Neural cell (in vitro differentiated cells): ENCODE measurements around the gene DNAJB8. TPM values are rescaled to one million over a fixed set of nuclear protein-coding genes. Genes with fewer than 3 reads are reported as not detected.

Experiments used
- H2AFZ ChIP-seq: fragments of 200-600, 300-800 bp; sonication (generic), shearing (Covaris generic); 2 replicates; pipeline ENCODE4 v1.6.0; 2014; ENCODE audit warnings: low read depth, mild to moderate bottlenecking, antibody characterized with exemption, low read length, moderate library complexity
- H3F3A ChIP-seq: fragments of 200-600 bp; shearing (Covaris generic); 2 replicates; pipeline ENCODE4 v1.6.1; 2016; ENCODE audit warnings: mild to moderate bottlenecking, moderate library complexity, mixed read lengths, antibody characterized with exemption, low read length; ENCODE audit not compliant: insufficient read depth, poor library complexity, severe bottlenecking
- H3K27ac ChIP-seq: fragments of 200-600, 300-800 bp; sonication (generic), shearing (Covaris generic); 2 replicates; pipeline ENCODE4 v1.5.1; 2014; ENCODE audit warnings: mild to moderate bottlenecking, low read length, moderate library complexity
- H3K27me3 ChIP-seq: fragments of 300-800, 200-600 bp; sonication (generic), shearing (Covaris generic); 2 replicates; pipeline ENCODE4 v1.6.0; 2014; ENCODE audit warnings: mild to moderate bottlenecking, low read depth, low read length, moderate library complexity; ENCODE audit not compliant: insufficient read depth
- H3K36me3 ChIP-seq: fragments of 300-800, 200-600 bp; sonication (generic), shearing (Covaris generic); 2 replicates; pipeline ENCODE4 v1.5.1; 2014; ENCODE audit warnings: mild to moderate bottlenecking, antibody characterized with exemption, low read length, moderate library complexity; ENCODE audit not compliant: insufficient read depth
- H3K4me2 ChIP-seq: fragments of 300-800, 200-600 bp; sonication (generic), shearing (Covaris generic); 2 replicates; pipeline ENCODE4 v1.6.0; 2014; ENCODE audit warnings: mild to moderate bottlenecking, low read length
- H3K4me3 ChIP-seq: fragments of 300-800, 200-600 bp; sonication (generic), shearing (Covaris generic); 2 replicates; pipeline ENCODE4 v1.5.1; 2014; ENCODE audit warnings: mild to moderate bottlenecking, low read length, moderate library complexity
- H3K79me2 ChIP-seq: fragments of 200-600 bp; shearing (Covaris generic); replicated peaks from 2 replicates; pipeline ENCODE4 v1.6.0; 2014; ENCODE audit warnings: mild to moderate bottlenecking, low read length, moderate library complexity; ENCODE audit not compliant: insufficient read depth
- H3K9ac ChIP-seq: fragments of 300-800, 200-600 bp; sonication (generic), shearing (Covaris generic); 2 replicates; pipeline ENCODE4 v1.6.1; 2016; ENCODE audit warnings: mild to moderate bottlenecking, low read length, mixed read lengths
- H3K9me2 ChIP-seq: fragments of 200-600 bp; shearing (Covaris generic); 2 replicates; pipeline ENCODE4 v1.6.1; 2016; ENCODE audit warnings: mild to moderate bottlenecking, low read length, mixed read lengths; ENCODE audit not compliant: insufficient read depth
- H3K9me3 ChIP-seq: fragments of 200-600, 300-800 bp; sonication (generic), shearing (Covaris generic); 2 replicates; pipeline ENCODE4 v1.6.1; 2016; ENCODE audit warnings: mild to moderate bottlenecking, mixed run types, low read length, moderate library complexity, mixed read lengths
- H4K20me1 ChIP-seq: fragments of 200-600 bp; shearing (Covaris generic); 2 replicates; pipeline ENCODE4 v1.6.1; 2016; ENCODE audit warnings: mild to moderate bottlenecking, mixed run types; ENCODE audit not compliant: insufficient read depth
- EP300 ChIP-seq: fragments of 450-650 bp; conservative IDR thresholded peaks from 2 replicates; pipeline ENCODE4 v1.6.1; 2014; ENCODE audit warnings: antibody characterized with exemption, mild to moderate bottlenecking, moderate library complexity; ENCODE audit not compliant: poor library complexity, severe bottlenecking
- EZH2 ChIP-seq: fragments of 200-600, 300-800 bp; shearing (Covaris generic), sonication (generic); IDR thresholded peaks from 2 replicates; pipeline ENCODE4 v1.6.1; 2014; ENCODE audit warnings: antibody characterized with exemption, low read length, borderline replicate concordance, mild to moderate bottlenecking; ENCODE audit not compliant: insufficient read depth, poor library complexity, severe bottlenecking
- MXI1 ChIP-seq: fragments of 450-650 bp; conservative IDR thresholded peaks from 2 replicates; pipeline ENCODE4 v1.6.1; 2014; ENCODE audit warnings: antibody characterized with exemption, mild to moderate bottlenecking; ENCODE audit not compliant: poor library complexity, severe bottlenecking
- POLR2AphosphoS5 ChIP-seq: IDR thresholded peaks from 2 replicates; pipeline ENCODE4 v1.6.1; 2012
- RAD21 ChIP-seq: fragments of 450-650 bp; conservative IDR thresholded peaks from 2 replicates; pipeline ENCODE4 v1.6.1; 2014; ENCODE audit warnings: antibody characterized with exemption, mild to moderate bottlenecking, moderate library complexity
- SMC3 ChIP-seq: fragments of 450-650 bp; conservative IDR thresholded peaks from 2 replicates; pipeline ENCODE4 v1.6.1; 2014; ENCODE audit warnings: antibody characterized with exemption, mild to moderate bottlenecking, moderate library complexity; ENCODE audit not compliant: poor library complexity
- TAF1 ChIP-seq: IDR thresholded peaks from 2 replicates; pipeline ENCODE4 v1.6.1; 2012; ENCODE audit warnings: low read depth
- polyA plus RNA-seq: library from polyadenylated mRNA; depleted of rRNA; stranded (reverse); fragments of >200 nt; gene quantifications from 2 replicates; pipeline ENCODE4 v1.2.3, GENCODE V29; 2014
- TF ChIP-seq, protein P1 (sequence below): IDR thresholded peaks from 2 replicates; pipeline ENCODE4 v1.6.1; 2012; ENCODE audit warnings: borderline replicate concordance
- TF ChIP-seq, protein P2 (sequence below): fragments of 450-650 bp; IDR thresholded peaks from 2 replicates; pipeline ENCODE4 v1.5.1; 2014; ENCODE audit warnings: antibody characterized with exemption, mild to moderate bottlenecking, moderate library complexity; ENCODE audit not compliant: poor library complexity, severe bottlenecking

The DNAJB8 gene
- polyA plus RNA-seq, 1 donor from 2014 or later = not detected

DNA sequence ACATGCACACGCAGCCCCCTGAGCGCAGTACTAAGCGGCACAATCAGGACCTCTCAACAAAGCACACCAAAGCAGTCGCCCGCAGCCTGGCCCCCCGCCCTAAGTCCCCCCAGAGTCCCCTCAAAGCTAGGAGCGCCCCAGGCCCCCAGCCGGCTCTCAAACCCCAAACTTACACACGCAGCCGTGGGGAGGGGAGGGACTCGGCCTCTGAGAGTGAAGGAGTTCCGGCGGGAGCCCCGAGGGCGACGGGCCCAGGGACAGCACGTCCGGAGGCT is 20.8 kb upstream of the DNAJB8 start:
- Histone ChIP-seq H3F3A (no peaks in the 10 kb centered on the region), H3K79me2 (no peaks in the 10 kb centered on the region), H3K27ac (no peak overlapping the region), H3K9me3 (no peaks in the 10 kb centered on the region), H3K9ac (no peak overlapping the region), H3K36me3 (no peaks in the 10 kb centered on the region), H3K9me2 (no peaks in the 10 kb centered on the region), H2AFZ (no peak overlapping the region), H4K20me1 (no peaks in the 10 kb centered on the region), H3K4me2 (no peak overlapping the region), H3K27me3 (peaks cover 100% of the 10 kb centered on the region), H3K4me3 (peak overlapping the region; percentile 50)
- TF ChIP-seq RAD21 (no peak), EZH2 (peak; percentile 95)

DNA sequence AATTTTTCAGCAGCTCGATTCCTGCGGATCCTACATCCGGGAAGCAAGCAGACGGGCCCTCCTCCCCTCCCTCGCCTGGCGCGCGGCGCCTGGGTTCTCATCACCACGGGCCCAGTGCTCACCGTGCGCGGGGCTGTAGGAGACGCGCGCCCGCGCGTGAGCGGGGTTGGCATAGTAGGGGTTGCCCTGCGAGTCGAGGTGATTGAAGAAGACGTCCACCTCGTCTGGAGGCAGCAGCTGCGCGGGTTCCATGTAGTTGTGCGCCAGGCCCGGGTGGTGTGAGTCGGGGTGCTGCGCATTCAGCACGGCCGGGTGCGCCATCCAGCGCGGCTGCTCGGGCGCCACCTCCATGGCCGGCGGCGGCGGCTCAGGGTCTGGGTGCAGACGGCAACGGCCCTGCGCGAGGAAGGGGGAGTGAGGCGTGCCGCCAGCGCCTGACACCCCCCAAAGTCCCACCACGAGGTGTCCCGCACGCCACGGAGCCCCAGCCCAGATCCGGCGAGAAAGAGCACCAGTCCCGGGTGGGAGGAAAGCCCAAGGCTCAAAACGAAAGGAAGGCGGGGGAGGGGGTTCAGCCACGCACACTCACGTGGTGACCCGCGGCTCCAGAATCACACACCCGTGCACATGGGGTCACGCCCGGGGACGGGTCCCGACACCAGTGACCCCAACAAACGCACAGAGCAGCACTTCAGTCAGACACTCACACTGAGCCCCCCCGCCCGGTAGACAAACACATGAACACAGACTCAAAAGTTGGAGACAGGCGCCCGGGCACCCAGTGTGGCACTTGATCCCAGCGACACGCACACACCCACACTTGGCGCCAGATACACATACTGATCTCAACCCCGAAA is 20.2 kb upstream of the DNAJB8 start:
- no peak overlapping the region for H2AFZ ChIP-seq
- peaks cover 100% of the 10 kb centered on the region for H3K27me3 ChIP-seq
- H3K4me2 ChIP-seq = no peak overlapping the region
- no peaks in the 10 kb centered on the region for H3K9me2 ChIP-seq
- H3K79me2 ChIP-seq = no peaks in the 10 kb centered on the region
- TF ChIP-seq, protein P1, sequence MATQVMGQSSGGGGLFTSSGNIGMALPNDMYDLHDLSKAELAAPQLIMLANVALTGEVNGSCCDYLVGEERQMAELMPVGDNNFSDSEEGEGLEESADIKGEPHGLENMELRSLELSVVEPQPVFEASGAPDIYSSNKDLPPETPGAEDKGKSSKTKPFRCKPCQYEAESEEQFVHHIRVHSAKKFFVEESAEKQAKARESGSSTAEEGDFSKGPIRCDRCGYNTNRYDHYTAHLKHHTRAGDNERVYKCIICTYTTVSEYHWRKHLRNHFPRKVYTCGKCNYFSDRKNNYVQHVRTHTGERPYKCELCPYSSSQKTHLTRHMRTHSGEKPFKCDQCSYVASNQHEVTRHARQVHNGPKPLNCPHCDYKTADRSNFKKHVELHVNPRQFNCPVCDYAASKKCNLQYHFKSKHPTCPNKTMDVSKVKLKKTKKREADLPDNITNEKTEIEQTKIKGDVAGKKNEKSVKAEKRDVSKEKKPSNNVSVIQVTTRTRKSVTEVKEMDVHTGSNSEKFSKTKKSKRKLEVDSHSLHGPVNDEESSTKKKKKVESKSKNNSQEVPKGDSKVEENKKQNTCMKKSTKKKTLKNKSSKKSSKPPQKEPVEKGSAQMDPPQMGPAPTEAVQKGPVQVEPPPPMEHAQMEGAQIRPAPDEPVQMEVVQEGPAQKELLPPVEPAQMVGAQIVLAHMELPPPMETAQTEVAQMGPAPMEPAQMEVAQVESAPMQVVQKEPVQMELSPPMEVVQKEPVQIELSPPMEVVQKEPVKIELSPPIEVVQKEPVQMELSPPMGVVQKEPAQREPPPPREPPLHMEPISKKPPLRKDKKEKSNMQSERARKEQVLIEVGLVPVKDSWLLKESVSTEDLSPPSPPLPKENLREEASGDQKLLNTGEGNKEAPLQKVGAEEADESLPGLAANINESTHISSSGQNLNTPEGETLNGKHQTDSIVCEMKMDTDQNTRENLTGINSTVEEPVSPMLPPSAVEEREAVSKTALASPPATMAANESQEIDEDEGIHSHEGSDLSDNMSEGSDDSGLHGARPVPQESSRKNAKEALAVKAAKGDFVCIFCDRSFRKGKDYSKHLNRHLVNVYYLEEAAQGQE = no peak
- no peak for TF ChIP-seq MXI1
- peak; percentile 98 for TF ChIP-seq EZH2
- TF ChIP-seq POLR2AphosphoS5 = peak; percentile 85
- TF ChIP-seq RAD21 = no peak
- TF ChIP-seq EP300 = no peak
- TF ChIP-seq SMC3 = no peak
- no peak for TF ChIP-seq TAF1
- TF ChIP-seq, protein P2, sequence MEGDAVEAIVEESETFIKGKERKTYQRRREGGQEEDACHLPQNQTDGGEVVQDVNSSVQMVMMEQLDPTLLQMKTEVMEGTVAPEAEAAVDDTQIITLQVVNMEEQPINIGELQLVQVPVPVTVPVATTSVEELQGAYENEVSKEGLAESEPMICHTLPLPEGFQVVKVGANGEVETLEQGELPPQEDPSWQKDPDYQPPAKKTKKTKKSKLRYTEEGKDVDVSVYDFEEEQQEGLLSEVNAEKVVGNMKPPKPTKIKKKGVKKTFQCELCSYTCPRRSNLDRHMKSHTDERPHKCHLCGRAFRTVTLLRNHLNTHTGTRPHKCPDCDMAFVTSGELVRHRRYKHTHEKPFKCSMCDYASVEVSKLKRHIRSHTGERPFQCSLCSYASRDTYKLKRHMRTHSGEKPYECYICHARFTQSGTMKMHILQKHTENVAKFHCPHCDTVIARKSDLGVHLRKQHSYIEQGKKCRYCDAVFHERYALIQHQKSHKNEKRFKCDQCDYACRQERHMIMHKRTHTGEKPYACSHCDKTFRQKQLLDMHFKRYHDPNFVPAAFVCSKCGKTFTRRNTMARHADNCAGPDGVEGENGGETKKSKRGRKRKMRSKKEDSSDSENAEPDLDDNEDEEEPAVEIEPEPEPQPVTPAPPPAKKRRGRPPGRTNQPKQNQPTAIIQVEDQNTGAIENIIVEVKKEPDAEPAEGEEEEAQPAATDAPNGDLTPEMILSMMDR = no peak
- peak overlapping the region; percentile 53 for H3K4me3 ChIP-seq
- H3K36me3 ChIP-seq = no peaks in the 10 kb centered on the region
- no peaks in the 10 kb centered on the region for H3F3A ChIP-seq
- no peaks in the 10 kb centered on the region for H4K20me1 ChIP-seq
- H3K9ac ChIP-seq = no peak overlapping the region
- H3K27ac ChIP-seq = no peak overlapping the region
- no peaks in the 10 kb centered on the region for H3K9me3 ChIP-seq
